NCI-H1436 (cell line): Measurements from ENCODE around the gene SOX6.
A peak's percentile ranks its signal among the peaks of the same experiment; 100 is the strongest.

ENCODE experiments used
- DNase-seq: peaks from one replicate; lab custom pipeline; 2025; lab: John Stamatoyannopoulos, UW

SOX6 gene

GRCh38 chr11:16317712-16318111 is 38.6 kb downstream of the SOX6 start:
- no peak for DNase-seq

GRCh38 chr11:16313846-16314245 is 42.5 kb downstream of the SOX6 start:
- DNase-seq: no peak

- no peak for DNase-seq
Observed at GRCh38 chr11:16312233-16312765, 44.0 kb downstream of the SOX6 start.

- no peak for DNase-seq
Observed at GRCh38 chr11:16311831-16312230, 44.5 kb downstream of the SOX6 start.

- no peak for DNase-seq
Observed at GRCh38 chr11:16310943-16311342, 45.4 kb downstream of the SOX6 start.

GRCh38 chr11:16309226-16309625 is 47.1 kb downstream of the SOX6 start:
- DNase-seq: no peak

GRCh38 chr11:16301462-16301861 is 54.9 kb downstream of the SOX6 start:
- no peak for DNase-seq

- DNase-seq: peak; percentile 28
Observed at GRCh38 chr11:16299884-16300782, 56.2 kb downstream of the SOX6 start.

GRCh38 chr11:16299390-16299789 is 57.0 kb downstream of the SOX6 start:
- DNase-seq: no peak

- DNase-seq: peak; percentile 50
Observed at GRCh38 chr11:16297332-16297731, 59.0 kb downstream of the SOX6 start.

- DNase-seq: no peak
Observed at GRCh38 chr11:16296273-16296672, 60.1 kb downstream of the SOX6 start.

- no peak for DNase-seq
Observed at GRCh38 chr11:16295592-16295991, 60.8 kb downstream of the SOX6 start.

- DNase-seq: no peak
Observed at GRCh38 chr11:16293204-16293681, 63.1 kb downstream of the SOX6 start.

GRCh38 chr11:16292167-16292859 is 64.0 kb downstream of the SOX6 start:
- peak; percentile 3 for DNase-seq

- no peak for DNase-seq
Observed at GRCh38 chr11:16291729-16292128, 64.6 kb downstream of the SOX6 start.

- DNase-seq: no peak
Observed at GRCh38 chr11:16289541-16289940, 66.8 kb downstream of the SOX6 start.

- DNase-seq: no peak
Observed at GRCh38 chr11:16287630-16288280, 68.6 kb downstream of the SOX6 start.

GRCh38 chr11:16286095-16286494 is 70.3 kb downstream of the SOX6 start:
- no peak for DNase-seq

- peak; percentile 81 for DNase-seq
Observed at GRCh38 chr11:16280256-16280682, 76.1 kb downstream of the SOX6 start.

- no peak for DNase-seq
Observed at GRCh38 chr11:16279524-16279923, 76.8 kb downstream of the SOX6 start.

- no peak for DNase-seq
Observed at GRCh38 chr11:16278979-16279378, 77.4 kb downstream of the SOX6 start.

GRCh38 chr11:16278273-16278672 is 78.1 kb downstream of the SOX6 start:
- DNase-seq: no peak
